NCI-H82 (cell line): ENCODE results near the gene CYP20A1.
"Not testable (repeated sequence)": the region's sequence is repeated elsewhere in the genome, so short reads cannot be mapped to it uniquely, and the experiment has no call there.

Source experiments
- DNase-seq: peaks from one replicate; lab custom pipeline; 2025; lab: John Stamatoyannopoulos, UW

CYP20A1 gene, protein sequence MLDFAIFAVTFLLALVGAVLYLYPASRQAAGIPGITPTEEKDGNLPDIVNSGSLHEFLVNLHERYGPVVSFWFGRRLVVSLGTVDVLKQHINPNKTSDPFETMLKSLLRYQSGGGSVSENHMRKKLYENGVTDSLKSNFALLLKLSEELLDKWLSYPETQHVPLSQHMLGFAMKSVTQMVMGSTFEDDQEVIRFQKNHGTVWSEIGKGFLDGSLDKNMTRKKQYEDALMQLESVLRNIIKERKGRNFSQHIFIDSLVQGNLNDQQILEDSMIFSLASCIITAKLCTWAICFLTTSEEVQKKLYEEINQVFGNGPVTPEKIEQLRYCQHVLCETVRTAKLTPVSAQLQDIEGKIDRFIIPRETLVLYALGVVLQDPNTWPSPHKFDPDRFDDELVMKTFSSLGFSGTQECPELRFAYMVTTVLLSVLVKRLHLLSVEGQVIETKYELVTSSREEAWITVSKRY

DNA sequence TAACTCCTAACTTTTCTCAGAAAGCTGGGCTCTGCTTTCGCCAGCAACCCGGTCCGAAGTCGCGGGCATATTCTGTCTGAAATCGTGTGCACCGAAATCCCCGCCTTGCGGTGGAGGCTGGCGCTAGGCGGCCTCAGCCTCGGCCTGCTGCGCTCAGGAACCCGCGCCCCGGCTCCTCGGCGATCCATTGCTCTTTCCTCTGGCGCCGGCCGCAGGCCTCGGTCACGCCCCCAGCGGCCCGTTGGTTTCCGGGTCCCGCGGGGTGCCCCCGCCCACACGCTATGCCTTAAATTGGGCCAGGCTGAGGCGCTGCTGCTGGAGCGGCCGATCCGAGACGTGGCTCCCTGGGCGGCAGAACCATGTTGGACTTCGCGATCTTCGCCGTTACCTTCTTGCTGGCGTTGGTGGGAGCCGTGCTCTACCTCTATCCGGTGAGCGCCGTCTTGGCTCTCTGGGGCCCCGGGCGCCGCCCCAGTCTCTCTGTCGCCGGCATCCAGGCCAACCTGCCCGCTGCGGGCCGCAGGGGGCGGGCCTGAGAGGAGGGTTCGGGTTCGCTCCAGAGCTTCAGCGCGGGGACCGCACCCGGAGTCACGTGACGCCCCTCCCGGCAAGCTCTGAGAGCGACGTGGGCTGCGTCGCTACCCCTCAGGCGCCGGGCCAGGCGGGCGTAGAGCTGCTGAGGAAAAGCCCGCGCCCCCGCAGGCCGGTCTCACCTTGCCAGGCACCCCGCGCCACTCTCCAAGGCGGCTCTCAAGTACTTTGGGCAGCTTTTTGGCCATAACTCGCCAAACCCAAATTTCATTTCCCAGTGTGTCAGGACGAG, at the start of gene CYP20A1:
TSS of gene CYP20A1 (plus strand) at position 315 of the 823 bp plus-strand sequence. CDS start at position 360, 45 bp downstream.
- peak; percentile 97 for DNase-seq

DNA sequence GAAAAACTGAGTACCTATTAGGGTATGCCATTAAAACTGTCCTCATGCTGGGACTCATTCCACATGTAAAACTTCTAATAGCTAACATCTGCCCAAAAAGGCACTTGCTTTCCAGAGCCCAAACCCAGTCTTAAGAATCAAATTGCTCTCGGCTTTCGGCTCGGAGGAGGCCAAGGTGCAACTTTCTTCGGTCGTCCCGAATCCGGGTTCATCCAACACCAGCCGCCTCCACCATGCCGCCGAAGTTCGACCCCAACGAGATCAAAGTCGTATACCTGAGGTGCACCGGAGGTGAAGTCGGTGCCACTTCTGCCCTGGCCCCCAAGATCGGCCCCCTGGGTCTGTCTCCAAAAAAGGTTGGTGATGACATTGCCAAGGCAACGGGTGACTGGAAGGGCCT, 48.3 kb upstream of the CYP20A1 start:
- DNase-seq, result not testable (repeated sequence)

DNA sequence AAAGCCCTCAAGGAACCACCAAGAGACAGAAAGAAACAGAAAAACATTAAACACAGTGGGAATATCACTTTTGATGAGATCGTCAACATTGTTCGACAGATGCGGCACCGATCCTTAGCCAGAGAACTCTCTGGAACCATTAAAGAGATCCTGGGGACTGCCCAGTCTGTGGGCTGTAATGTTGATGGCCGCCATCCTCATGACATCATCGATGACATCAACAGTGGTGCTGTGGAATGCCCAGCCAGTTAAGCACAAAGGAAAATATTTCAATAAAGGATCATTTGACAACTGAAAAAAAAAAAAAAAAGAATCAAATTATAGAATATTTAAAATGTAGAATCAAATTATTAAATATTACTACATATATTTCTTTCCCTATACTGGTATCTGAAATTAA, 47.8 kb upstream of the CYP20A1 start:
- not testable (repeated sequence) for DNase-seq

DNA sequence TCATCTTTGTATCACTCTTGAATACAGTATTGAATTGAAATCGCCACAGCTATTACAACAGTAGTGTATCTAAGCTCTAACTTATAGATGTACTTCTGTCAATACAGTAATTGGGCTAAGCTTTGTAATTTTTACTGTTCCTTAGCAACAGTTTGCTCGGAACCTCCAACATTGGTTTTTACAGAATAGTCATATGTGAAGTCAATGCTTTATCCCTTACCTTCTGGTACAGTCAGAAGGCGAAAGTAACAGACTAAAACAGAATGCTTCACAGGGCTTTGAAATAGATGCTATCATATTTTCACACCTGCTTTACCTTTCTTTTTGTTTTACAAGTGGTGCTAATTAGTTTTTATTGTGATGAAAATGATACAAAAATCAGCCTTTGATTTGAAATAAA, 46.9 kb upstream of the CYP20A1 start:
- DNase-seq, result no peak

DNA sequence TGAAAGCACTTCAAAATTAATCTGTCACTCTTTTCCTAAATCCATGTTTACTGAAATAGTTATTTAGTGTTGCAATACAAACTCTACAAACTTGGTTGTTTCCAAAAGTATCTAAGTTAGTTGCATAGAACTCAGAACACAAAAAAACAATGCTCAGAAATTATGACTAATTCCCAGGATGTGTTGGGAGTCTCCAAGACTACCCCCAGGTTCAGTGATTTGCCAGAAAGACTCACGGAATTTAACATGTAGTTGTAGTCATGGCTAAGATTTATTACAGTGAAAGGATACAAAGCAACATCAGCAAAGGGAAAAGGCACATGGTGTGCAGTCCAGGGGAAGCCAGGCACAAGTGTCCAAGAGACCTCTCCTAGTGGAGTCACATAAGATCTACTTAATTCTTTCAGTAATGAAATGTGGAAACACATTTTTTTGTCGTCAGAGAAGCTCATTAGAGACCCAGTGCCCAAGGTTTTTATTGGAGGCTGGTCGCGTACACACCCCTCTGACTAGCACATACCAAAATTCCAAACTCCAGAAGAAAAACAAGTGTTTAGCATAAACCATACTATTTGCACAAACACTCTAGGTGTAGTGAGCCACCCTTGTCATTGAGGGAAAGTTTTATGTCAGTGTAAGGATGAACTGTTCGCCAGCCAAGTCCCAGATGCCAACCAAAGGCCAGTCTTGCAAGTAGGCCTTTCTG, 43.3 kb upstream of the CYP20A1 start:
- DNase-seq, result no peak

DNA sequence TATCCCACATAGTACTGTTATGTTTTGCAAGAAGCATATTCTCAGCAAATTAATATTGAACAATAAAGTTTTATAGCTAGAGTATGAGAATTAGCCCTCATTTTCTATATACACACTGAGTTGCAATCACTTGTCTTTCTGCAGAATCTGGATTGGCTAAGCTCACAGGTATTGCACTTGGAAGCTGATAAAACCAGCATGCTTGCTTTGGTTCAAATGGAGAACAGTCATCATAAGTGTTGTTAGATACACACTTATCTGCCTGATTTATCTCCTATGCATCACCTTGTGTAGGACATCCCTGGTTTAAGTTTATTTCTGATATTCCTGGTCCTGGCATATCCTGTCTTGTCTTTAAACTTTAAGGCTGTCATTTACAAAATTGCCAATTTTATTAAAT, 38.0 kb upstream of the CYP20A1 start:
- DNase-seq, result no peak

DNA sequence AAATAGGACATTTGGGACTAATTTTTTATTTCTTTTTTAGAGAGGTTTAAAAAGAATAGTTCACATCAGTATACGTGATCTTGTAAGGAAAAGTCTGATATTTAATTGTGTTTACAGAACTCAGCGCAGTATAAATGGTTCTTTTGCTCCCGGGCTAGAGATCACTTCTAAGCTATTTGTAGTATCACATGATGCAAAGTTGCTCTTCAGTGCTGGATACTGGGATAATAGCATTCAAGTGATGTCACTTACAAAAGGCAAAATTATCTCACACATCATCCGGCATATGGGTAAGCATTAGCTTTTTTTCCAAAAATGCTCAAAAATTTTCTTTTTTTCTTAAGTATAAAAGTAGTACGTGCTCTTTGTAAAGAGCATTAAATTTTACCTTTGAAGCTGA, 37.4 kb upstream of the CYP20A1 start:
- DNase-seq, result no peak

DNA sequence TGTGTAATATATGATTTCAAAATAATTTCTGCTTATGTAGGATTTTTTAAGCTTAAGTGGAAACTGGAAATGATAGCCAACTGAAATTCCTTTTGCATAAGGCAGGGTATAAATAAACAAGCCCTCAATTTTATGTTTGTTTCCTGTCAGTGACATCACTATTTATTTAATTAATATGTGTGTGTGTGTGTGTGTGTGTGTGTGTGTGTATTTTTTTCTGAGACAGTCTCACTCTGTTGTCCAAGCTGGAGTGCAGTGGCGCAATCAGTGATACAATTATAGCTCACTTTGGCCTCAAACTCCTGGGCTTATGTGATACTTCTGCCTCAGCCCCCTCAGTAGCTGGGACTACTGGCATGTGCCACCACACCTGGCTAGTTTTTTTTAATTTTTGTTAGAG, 29.3 kb upstream of the CYP20A1 start:
- DNase-seq, result no peak

DNA sequence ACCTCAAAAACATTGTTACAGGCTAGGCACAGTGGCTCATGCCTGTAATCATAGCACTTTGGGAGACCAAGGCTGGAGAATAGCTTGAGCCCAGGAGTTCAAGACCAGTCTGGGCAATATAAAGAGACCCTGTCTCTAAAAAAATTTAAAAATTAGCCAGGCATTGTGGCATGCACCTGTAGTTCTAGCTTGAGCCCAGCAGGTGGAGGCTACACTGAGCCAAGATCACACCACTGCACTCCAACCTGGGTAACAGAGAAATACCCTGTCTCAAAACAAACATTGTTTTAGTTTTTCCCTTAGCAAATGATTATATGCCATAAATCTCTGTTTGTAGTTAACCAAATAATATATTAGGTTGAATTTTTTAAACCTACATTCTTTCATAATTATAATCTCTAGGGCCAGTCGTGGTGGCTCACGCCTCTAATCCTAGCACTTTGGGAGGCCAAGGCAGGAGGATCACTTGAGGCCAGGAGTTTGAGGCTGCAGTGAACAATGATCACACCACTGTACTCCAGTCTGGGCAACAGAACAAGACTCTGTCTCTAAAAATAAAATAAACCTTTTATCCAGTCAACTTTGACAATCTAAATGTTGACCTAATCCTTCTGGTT, 13.3 kb upstream of the CYP20A1 start:
- DNase-seq, result peak; percentile 45

DNA sequence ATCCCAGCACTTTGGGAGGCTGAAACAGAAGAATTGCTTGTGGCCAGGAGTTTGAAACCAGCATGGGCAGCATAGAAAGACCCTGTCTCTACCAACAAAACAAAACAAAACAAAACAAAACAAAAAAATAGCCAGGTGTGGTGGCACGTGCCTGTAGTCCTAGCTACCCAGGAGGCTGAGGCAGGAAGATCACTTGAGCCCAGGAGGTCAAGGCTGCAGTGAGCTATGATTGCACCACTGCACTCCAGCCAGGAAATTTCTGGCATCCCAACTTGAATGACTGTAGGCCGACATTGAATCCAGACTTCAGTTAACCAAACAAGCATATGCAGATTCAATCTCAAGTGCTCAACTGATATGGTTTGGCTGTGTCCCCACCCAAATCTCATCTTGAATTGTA, 9.1 kb upstream of the CYP20A1 start:
- not testable (repeated sequence) for DNase-seq

DNA sequence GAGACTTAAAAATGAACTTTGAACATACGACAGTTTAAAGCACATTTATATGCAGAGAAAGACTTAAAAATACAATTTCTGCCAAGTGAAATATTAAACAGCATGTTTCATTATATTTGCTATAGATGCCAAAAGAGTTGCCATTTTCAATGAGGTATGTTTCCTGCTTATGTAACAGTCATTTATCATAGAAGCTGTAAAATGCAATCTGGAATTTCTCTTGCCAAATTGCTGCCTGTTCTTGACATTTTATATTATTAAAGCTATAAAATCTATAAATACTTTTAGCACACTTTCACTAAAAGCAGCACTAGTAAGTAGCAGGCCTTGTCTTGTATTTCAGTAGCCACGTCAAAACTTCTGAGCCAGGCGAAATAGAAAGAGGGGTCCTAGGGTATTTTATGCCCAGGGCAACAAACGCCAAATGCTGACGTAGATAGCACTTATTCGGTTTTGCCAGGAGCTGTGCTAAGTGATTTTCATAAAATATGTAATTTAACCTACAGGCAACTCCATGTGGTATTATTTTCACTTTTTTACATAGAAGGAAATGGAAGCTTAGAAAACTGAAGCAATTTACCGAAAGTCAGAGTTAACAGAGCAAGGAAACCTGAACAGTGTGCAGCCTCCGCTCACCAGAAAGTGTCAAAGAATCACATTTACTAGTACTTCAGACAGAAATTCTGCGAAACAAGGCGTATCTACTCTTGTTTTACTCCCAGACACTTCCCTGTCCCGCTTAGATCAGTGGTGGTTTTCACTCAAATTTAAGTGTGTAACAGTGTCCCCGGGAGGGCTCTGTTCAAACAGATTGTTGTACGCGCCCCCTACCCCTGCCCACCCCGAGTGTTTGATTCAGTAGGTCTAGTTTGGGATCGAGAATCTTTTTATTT, 1.2 kb upstream of the CYP20A1 start:
- peak; percentile 15 for DNase-seq

DNA sequence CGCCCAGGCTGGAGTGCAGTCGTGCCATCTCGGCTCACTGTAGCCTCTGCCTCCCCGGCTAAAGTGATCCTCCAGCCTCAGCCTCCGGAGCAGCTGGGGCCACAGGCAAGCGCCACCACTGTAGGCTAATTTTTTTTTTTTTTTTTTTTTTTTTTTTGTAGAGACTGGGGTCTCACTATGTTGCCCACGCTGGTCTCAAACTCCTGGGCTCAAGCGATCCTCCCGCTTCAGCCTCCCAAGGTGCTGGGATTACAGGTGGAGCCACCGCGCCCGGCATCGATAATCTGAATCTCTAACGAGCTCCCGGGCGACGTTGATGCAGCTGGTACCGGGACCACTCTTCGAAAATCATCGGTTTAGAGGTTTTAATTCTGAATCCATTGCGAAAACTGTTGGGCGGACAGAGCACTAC, 520 bp upstream of the CYP20A1 start:
- peak; percentile 78 for DNase-seq

DNA sequence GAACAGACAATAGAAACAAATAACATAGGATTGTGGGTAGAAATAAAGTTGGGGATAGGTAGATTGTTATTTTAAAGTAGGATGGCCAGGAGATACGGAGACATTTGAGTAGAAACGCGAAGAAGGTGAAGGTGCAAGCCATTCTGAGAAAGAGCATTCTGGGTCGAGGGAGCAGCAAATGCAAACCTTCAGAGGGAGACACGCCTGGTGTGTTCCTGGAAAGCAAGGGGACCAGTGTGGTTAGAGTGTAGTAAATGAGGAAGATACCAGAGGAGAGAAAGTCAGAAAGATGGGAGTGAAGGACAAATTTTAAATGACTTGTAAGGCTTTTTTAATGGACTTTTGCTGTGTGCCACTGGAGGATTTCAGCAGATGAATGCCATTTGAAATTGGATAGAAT, 1.7 kb downstream of the CYP20A1 start:
- no peak for DNase-seq

DNA sequence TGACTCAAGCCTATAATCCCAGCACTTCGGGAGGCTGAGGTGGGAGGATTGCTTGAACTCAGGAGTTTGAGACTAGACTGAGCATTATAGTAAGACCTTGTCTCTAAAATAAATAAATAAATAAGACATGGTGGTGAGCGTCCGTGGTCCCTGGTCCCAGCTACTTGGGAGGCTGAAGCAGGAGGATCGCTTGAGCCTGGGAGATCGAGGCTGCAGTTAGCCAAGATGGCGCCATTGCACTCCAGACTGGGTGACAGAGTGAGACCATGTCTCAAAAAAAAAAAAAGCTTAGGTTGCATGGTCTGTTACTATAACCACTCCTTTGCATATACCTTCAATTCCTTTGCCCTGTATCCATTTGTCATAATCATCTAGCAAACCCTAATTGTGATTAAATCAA, 3.7 kb downstream of the CYP20A1 start:
- no peak for DNase-seq

DNA sequence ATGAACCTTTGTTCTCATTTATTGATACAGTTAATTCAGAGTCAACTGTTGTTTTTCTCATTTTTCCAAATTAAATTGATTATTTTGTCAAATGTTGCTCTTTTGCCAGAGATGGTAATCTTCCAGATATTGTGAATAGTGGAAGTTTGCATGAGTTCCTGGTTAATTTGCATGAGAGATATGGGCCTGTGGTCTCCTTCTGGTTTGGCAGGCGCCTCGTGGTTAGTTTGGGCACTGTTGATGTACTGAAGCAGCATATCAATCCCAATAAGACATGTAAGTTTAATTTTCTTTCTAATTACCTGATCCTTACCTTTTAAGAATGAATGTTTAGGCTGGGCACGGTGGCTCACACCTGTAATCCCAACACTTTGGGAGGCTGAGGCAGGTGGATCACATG, 7.8 kb downstream of the CYP20A1 start:
- DNase-seq, result no peak

DNA sequence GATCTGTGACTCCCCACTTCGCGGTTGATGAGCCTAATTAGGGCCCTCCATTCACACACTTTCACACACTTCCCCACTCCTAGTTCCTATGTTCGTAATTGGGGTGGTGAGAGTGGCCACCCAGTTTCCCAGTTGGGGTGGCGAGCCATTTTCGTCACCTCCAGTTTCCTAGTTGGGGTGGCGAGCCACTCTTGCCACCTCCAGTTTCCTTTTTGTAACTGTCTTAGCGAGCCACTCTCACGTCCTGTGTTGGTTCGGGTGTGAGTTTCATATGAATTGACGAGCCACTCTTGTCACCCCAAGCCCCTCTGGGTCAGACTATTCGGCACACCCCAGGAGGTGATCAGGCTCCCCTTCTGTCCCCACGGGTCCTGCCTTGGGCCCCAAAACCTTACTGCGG, 14.0 kb downstream of the CYP20A1 start:
- DNase-seq, result no peak

DNA sequence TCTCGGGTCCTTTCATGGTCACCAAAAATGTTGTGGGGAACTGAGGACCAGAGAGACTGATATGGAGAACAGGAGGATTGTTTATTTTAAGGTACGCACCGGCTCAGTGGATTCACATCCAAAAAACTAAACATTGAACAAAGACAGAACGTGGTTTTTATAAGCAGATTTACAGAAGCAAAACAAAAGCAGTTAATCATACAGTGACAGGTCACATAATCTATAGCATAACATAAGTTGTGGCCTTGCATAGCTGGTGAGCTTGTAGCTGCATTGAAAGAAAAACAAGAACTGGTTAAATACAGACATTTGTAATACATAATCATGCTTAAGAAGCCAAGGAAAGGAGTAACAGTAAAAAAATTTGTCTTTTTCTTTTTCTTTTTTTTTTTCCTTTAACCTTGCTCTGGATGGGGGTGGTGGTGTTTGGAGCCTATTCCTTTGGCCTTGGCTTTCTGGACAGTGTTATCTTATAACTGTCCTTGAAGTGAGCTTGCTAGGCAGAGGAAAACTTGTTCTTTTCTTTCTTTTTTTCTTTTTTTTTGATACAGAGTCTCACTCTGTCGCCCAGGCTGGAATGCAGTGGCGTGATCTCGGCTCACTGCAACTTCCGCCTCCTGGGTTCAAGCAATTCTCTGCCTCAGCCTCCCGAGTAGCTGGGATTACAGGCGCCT, 14.7 kb downstream of the CYP20A1 start:
- not testable (repeated sequence) for DNase-seq

DNA sequence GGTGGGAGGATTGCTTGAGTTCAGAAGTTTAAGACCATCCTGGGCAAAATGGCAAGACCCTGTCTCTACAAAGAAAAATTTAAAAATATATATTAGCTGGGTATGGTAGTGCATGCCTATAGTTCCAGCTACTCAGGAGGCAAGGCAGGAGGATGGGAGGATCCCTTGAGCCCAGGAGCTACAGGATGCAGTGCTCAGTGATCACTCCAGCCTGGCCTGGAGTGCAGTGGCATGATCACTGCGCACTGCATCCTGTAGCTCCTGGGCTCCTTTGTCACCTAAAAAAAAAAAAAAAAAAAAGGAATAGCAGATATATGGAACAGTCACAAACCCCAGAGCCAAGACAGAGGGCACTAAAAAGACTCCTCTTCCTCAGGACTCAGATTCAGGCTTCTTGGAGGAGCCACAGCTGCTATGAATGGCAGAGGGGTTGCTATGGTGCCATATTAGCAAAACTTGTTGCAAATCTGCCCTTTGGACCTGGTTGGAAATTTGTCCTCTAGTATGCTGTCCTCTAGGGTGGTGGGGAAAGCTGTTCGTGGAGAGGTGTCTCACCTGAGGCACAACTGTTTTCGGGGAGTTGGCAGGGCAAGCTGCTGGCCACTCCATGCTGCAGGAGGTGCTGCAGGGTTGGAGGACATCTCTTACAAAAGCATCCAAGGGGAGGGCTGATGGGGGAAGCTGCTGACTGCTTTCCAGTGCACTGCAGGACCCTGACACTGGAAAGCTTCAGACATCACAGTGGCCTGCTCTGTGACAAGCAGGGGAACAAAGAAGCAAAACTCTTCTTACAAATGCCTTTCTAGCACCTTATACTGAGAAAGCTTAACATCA, 22.7 kb downstream of the CYP20A1 start:
- no peak for DNase-seq

DNA sequence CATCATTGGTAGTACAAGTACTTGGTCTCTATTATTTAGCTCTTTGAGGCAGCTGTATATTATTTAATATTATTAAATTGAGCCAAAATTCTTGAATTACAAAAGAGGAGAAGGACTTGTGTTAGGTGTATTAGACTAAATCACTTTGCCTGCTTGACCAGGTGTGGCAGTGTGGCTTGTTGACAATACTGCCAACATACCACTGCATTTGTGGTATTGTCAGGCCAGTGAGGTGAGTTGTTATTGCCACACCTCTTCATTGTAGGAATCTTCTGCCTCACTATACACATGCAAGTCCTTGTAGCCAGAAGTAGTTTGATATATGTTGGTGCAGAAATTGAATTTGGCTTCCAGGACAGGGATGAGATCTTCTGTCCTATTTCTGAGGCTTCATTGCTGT, 40.5 kb downstream of the CYP20A1 start:
- no peak for DNase-seq
